ENCODE results near the gene IMMP2L. TPM values are rescaled to one million over a fixed set of nuclear protein-coding genes. Genes with fewer than 3 reads are reported as not detected.

The IMMP2L gene
- total RNA-seq, 1 experiment from 2014 or later: 8.8 TPM

DNA sequence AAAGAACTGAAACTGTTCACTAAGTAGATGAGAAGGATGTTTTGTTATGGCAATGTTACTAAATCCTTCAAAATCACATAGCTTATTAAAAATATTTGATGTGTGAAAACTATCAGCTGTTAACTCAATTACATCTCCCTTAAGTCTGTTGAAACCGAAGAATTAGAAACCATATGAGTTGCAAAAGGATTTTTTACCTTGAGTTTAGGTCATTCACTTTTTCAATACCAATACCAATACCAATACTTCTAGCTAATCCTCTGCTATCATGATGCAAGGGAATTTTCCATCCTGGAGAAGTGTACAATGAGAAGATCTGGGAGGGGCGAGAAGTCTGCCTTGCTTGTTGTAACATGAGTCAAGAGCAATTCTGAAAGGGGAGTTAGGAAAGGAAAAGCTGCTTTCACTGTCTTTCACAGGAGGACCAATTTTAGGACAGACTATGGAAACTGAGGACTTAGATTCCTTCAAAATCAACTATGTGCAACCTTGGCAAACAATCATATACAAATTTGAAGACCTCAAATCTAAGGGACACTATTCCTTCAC is 199.7 kb downstream of the IMMP2L start:
- no peak overlapping the region for H3K27ac ChIP-seq (ENCODE audit: low read length)
- CTCF ChIA-PET: no interaction called here
- H3K4me1 ChIP-seq (ENCODE audit: control insufficient read depth, insufficient read depth, low read length): no peaks in the 10 kb centered on the region
- H3K27me3 ChIP-seq (ENCODE audit: control insufficient read depth, insufficient read depth, low read length): no peaks in the 10 kb centered on the region
- no peak for ATAC-seq
- POLR2A ChIA-PET: no interaction called here
- no peaks in the 10 kb centered on the region for H3K36me3 ChIP-seq (ENCODE audit: control insufficient read depth, insufficient read depth, low read length)
- in situ Hi-C loops (cut with HindIII; ENCODE audit: low pct_unique_long_range_greater_than_20kb, low sequenced_read_pairs): no loop called here
- H3K4me3 ChIP-seq (ENCODE audit: low read depth in 2 of 2, low read length in 2 of 2): no peak overlapping the region
- TF ChIP-seq TCF7L2 (IDR thresholded peaks at IDR 0.05; ENCODE audit: low read depth, low read length) (no peak), POLR2AphosphoS5 (IDR thresholded peaks at IDR 0.05; ENCODE audit: low read depth, low read length) (no peak), CTCF (IDR thresholded peaks at IDR 0.05) (no peak)
- TF ChIP-seq, protein P1, sequence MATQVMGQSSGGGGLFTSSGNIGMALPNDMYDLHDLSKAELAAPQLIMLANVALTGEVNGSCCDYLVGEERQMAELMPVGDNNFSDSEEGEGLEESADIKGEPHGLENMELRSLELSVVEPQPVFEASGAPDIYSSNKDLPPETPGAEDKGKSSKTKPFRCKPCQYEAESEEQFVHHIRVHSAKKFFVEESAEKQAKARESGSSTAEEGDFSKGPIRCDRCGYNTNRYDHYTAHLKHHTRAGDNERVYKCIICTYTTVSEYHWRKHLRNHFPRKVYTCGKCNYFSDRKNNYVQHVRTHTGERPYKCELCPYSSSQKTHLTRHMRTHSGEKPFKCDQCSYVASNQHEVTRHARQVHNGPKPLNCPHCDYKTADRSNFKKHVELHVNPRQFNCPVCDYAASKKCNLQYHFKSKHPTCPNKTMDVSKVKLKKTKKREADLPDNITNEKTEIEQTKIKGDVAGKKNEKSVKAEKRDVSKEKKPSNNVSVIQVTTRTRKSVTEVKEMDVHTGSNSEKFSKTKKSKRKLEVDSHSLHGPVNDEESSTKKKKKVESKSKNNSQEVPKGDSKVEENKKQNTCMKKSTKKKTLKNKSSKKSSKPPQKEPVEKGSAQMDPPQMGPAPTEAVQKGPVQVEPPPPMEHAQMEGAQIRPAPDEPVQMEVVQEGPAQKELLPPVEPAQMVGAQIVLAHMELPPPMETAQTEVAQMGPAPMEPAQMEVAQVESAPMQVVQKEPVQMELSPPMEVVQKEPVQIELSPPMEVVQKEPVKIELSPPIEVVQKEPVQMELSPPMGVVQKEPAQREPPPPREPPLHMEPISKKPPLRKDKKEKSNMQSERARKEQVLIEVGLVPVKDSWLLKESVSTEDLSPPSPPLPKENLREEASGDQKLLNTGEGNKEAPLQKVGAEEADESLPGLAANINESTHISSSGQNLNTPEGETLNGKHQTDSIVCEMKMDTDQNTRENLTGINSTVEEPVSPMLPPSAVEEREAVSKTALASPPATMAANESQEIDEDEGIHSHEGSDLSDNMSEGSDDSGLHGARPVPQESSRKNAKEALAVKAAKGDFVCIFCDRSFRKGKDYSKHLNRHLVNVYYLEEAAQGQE (IDR thresholded peaks at IDR 0.05; ENCODE audit: insufficient read depth in 1 of 2, low read depth in 2 of 2, low read length in 1 of 2): no peak
- BruUV-seq (replicated peaks): no TSS peak
- no peaks in the 10 kb centered on the region for H3K9me3 ChIP-seq (ENCODE audit: control insufficient read depth, insufficient read depth, low read depth, low read length)
- no peak for DNase-seq (ENCODE audit: low read depth, low spot score)
- intact Hi-C loops (cut with micrococcal nuclease; ENCODE audit: unreplicated experiment): no loop called here

DNA sequence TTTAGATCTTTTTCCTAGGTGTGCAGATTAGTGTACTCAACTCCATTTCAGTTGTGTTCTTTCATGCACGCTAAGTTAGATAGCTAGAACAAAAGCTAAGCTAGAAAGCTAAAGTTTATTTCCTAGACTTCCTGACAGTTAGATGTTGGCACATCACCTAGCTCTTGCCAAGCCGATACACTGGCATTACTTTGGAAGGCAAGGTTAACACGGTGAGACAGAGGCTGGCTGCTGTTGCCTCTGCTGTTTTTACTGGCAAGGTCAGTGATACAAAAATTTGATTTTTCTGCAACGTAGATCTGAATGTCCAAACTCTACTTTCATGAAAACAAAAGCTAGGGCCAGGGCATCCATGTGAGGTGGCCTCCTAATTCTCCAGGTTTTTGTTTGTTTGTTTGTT is 203.4 kb downstream of the IMMP2L start:
- ChIA-PET CTCF (no interaction called here), POLR2A (no interaction called here)
- in situ Hi-C loops (cut with HindIII; ENCODE audit: low pct_unique_long_range_greater_than_20kb, low sequenced_read_pairs): no loop called here
- no peak for DNase-seq (ENCODE audit: low read depth, low spot score)
- H3K27me3 ChIP-seq (ENCODE audit: control insufficient read depth, insufficient read depth, low read length): no peaks in the 10 kb centered on the region
- no peaks in the 10 kb centered on the region for H3K9me3 ChIP-seq (ENCODE audit: control insufficient read depth, insufficient read depth, low read depth, low read length)
- H3K4me1 ChIP-seq (ENCODE audit: control insufficient read depth, insufficient read depth, low read length): no peaks in the 10 kb centered on the region
- no peak for TF ChIP-seq POLR2AphosphoS5 (IDR thresholded peaks at IDR 0.05; ENCODE audit: low read depth, low read length)
- no peak for TF ChIP-seq CTCF (IDR thresholded peaks at IDR 0.05)
- TF ChIP-seq, protein P1 (IDR thresholded peaks at IDR 0.05; ENCODE audit: insufficient read depth in 1 of 2, low read depth in 2 of 2, low read length in 1 of 2): no peak
- TF ChIP-seq SIN3A (IDR thresholded peaks at IDR 0.05; ENCODE audit: borderline replicate concordance, insufficient read depth, low read depth, low read length): no peak
- TF ChIP-seq TCF7L2 (IDR thresholded peaks at IDR 0.05; ENCODE audit: low read depth, low read length): no peak
- H3K4me3 ChIP-seq (ENCODE audit: low read depth in 2 of 2, low read length in 2 of 2): no peak overlapping the region
- ATAC-seq: no peak
- intact Hi-C loops (cut with micrococcal nuclease; ENCODE audit: unreplicated experiment): no loop called here
- no TSS peak for BruUV-seq (replicated peaks)
- no peaks in the 10 kb centered on the region for H3K36me3 ChIP-seq (ENCODE audit: control insufficient read depth, insufficient read depth, low read length)
- H3K27ac ChIP-seq (ENCODE audit: low read length): no peak overlapping the region
